Measurements from ENCODE around the gene AJAP1. TPM values are rescaled to one million over a fixed set of nuclear protein-coding genes. Genes with fewer than 3 reads are reported as not detected.

Gene AJAP1
- total RNA-seq, 1 donor from 2014 or later, result 3.5 TPM

GRCh38 chr1:4689271-4689935, 35.0 kb downstream of the AJAP1 start:
- peaks cover 18% of the 10 kb centered on the region for H3K9me3 Mint-ChIP-seq (ENCODE audit: unreplicated experiment)
- no peak for TF ChIP-seq CTCF (IDR thresholded peaks at IDR 0.05; ENCODE audit: partially characterized antibody, unreplicated experiment)
- no peaks in the 10 kb centered on the region for H3K4me1 Mint-ChIP-seq (ENCODE audit: low read depth, unreplicated experiment)
- peaks cover 12% of the 10 kb centered on the region for H3K27me3 Mint-ChIP-seq (ENCODE audit: unreplicated experiment)
- DNase-seq, result no peak
- no peak overlapping the region for H3K27ac Mint-ChIP-seq (ENCODE audit: unreplicated experiment)
- H3K36me3 Mint-ChIP-seq (ENCODE audit: unreplicated experiment), result peaks cover 8% of the 10 kb centered on the region
- H3K4me3 Mint-ChIP-seq (ENCODE audit: unreplicated experiment), result no peak overlapping the region

- H3K4me1 Mint-ChIP-seq (ENCODE audit: low read depth, unreplicated experiment), result no peaks in the 10 kb centered on the region
- peaks cover 17% of the 10 kb centered on the region for H3K27me3 Mint-ChIP-seq (ENCODE audit: unreplicated experiment)
- no peak for TF ChIP-seq CTCF (IDR thresholded peaks at IDR 0.05; ENCODE audit: partially characterized antibody, unreplicated experiment)
- H3K27ac Mint-ChIP-seq (ENCODE audit: unreplicated experiment), result no peak overlapping the region
- peaks cover 8% of the 10 kb centered on the region for H3K36me3 Mint-ChIP-seq (ENCODE audit: unreplicated experiment)
- DNase-seq, result no peak
- H3K4me3 Mint-ChIP-seq (ENCODE audit: unreplicated experiment), result no peak overlapping the region
- H3K9me3 Mint-ChIP-seq (ENCODE audit: unreplicated experiment), result peaks cover 24% of the 10 kb centered on the region
Measured at GRCh38 chr1:4689941-4690635, 35.7 kb downstream of the AJAP1 start.

- Mint-ChIP-seq H3K4me1 (ENCODE audit: low read depth, unreplicated experiment) (no peaks in the 10 kb centered on the region), H3K4me3 (ENCODE audit: unreplicated experiment) (no peak overlapping the region), H3K9me3 (ENCODE audit: unreplicated experiment) (peaks cover 21% of the 10 kb centered on the region), H3K36me3 (ENCODE audit: unreplicated experiment) (peaks cover 8% of the 10 kb centered on the region), H3K27me3 (ENCODE audit: unreplicated experiment) (peaks cover 17% of the 10 kb centered on the region), H3K27ac (ENCODE audit: unreplicated experiment) (no peak overlapping the region)
- no peak for TF ChIP-seq CTCF (IDR thresholded peaks at IDR 0.05; ENCODE audit: partially characterized antibody, unreplicated experiment)
- DNase-seq, result no peak
Measured at GRCh38 chr1:4690951-4691675, 36.7 kb downstream of the AJAP1 start.

DNA sequence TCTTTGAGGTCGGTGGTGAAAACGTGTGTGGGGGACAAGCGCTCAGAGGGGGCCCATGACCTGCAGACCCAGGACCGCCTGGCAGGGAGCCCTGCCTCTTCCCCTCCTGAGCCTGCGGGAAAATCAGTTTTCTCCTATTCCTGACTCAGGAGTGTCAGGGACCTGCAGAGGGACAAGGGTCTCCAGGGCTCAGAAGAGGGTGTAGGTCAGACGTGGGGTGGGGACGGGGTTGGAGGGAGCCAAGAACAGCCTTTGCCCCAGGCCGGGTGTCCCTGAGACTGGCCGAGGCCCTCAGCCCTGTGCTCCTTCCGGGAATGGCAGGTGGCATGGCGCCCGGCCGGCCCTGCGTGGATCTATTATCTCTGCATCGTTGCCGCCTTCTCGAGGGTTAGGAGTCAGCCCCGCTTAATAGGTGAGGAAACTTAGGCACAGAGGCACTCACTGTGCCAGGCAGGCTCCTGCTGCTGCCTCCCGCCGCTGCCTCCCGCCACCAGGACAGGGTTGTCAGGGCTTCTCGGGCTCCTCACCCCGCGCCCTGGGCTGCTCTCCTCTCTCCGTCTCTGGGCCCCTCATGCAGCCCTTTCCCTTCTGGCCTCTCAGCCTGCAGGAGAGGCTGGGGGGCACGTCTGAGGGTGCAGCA, 37.5 kb downstream of the AJAP1 start:
- no peak overlapping the region for H3K4me3 Mint-ChIP-seq (ENCODE audit: unreplicated experiment)
- no peaks in the 10 kb centered on the region for H3K4me1 Mint-ChIP-seq (ENCODE audit: low read depth, unreplicated experiment)
- H3K27ac Mint-ChIP-seq (ENCODE audit: unreplicated experiment), result no peak overlapping the region
- peaks cover 7% of the 10 kb centered on the region for H3K36me3 Mint-ChIP-seq (ENCODE audit: unreplicated experiment)
- TF ChIP-seq CTCF (IDR thresholded peaks at IDR 0.05; ENCODE audit: partially characterized antibody, unreplicated experiment), result no peak
- peaks cover 15% of the 10 kb centered on the region for H3K27me3 Mint-ChIP-seq (ENCODE audit: unreplicated experiment)
- peaks cover 22% of the 10 kb centered on the region for H3K9me3 Mint-ChIP-seq (ENCODE audit: unreplicated experiment)
- no peak for DNase-seq

Data from glutamatergic neuron (in vitro differentiated cells).